Brain microvascular endothelial cell (primary cell): ENCODE results near the gene PRPF19.

Experiments
- DNase-seq: peaks from one replicate; pipeline ENCODE4 v3.0.0-alpha.2; 2020
- H3K27ac ChIP-seq: fragments of 250-450 bp; sonication (Bioruptor Pico); 2 replicates; pipeline ENCODE4 v1.5.1; 2020; ENCODE audit warnings: mild to moderate bottlenecking, moderate library complexity
- H3K27me3 ChIP-seq: fragments of 250-450 bp; sonication (Bioruptor Pico); replicated peaks from 2 replicates; pipeline ENCODE4 v1.5.1; 2020; ENCODE audit warnings: mild to moderate bottlenecking
- H3K36me3 ChIP-seq: fragments of 250-450 bp; sonication (Bioruptor Pico); replicated peaks from 2 replicates; pipeline ENCODE4 v1.5.1; 2020; ENCODE audit warnings: mild to moderate bottlenecking
- H3K4me3 ChIP-seq: 2 replicates; pipeline ENCODE4 v1.5.1; 2011; ENCODE audit warnings: low read depth, mild to moderate bottlenecking, control low read depth, low read length, moderate library complexity
- CTCF ChIP-seq: IDR thresholded peaks from 2 replicates; pipeline ENCODE4 v1.5.1; 2011; ENCODE audit warnings: low read depth, mild to moderate bottlenecking, moderate library complexity, low read length, control low read depth, inconsistent platforms; ENCODE audit errors: missing control alignments
- in situ Hi-C: cut with HindIII; loops from 2 replicates; pipeline ENCODE4 v1.10.0; 2017; ENCODE audit warnings: low sequenced_read_pairs, low pct_ligation_motif_present

Gene PRPF19

GRCh38 chr11:60936467-60937143 lies 30.2 kb upstream of the PRPF19 start:
- DNase-seq = no peak
- Histone ChIP-seq H3K4me3 (no peak overlapping the region), H3K36me3 (no peaks in the 10 kb centered on the region), H3K27ac (no peak overlapping the region), H3K27me3 (no peaks in the 10 kb centered on the region)
- in situ Hi-C loops = no loop called here
- TF ChIP-seq CTCF = no peak

- in situ Hi-C loops = no loop called here
- no peak for TF ChIP-seq CTCF
- no peak overlapping the region for H3K4me3 ChIP-seq
- H3K36me3 ChIP-seq = peaks cover 7% of the 10 kb centered on the region
- DNase-seq = no peak
- H3K27ac ChIP-seq = no peak overlapping the region
- H3K27me3 ChIP-seq = no peaks in the 10 kb centered on the region
Measured at GRCh38 chr11:60935676-60936442, 29.5 kb upstream of the PRPF19 start.

- no peak overlapping the region for H3K27ac ChIP-seq
- in situ Hi-C loops = no loop called here
- peaks cover 8% of the 10 kb centered on the region for H3K36me3 ChIP-seq
- no peak for DNase-seq
- TF ChIP-seq CTCF = no peak
- no peaks in the 10 kb centered on the region for H3K27me3 ChIP-seq
- no peak overlapping the region for H3K4me3 ChIP-seq
Measured at GRCh38 chr11:60934790-60935605, 28.6 kb upstream of the PRPF19 start.

GRCh38 chr11:60934124-60934789 lies 27.9 kb upstream of the PRPF19 start:
- Histone ChIP-seq H3K4me3 (no peak overlapping the region), H3K36me3 (peaks cover 8% of the 10 kb centered on the region), H3K27ac (no peak overlapping the region), H3K27me3 (no peaks in the 10 kb centered on the region)
- in situ Hi-C loops = no loop called here
- DNase-seq = no peak
- no peak for TF ChIP-seq CTCF

GRCh38 chr11:60933416-60934123 lies 27.2 kb upstream of the PRPF19 start:
- in situ Hi-C loops = no loop called here

More at GRCh38 chr11:60933416-60934123, 27.2 kb upstream of the PRPF19 start:
- no peak for TF ChIP-seq CTCF
- no peak for DNase-seq
- Histone ChIP-seq H3K27ac (no peak overlapping the region), H3K4me3 (no peak overlapping the region), H3K36me3 (peaks cover 8% of the 10 kb centered on the region), H3K27me3 (no peaks in the 10 kb centered on the region)
